22Rv1 (cell line): ENCODE results near the gene SPC24.

ENCODE experiments used
- ZFX ChIP-seq: fragments of 450-650 bp; IDR thresholded peaks from 2 replicates; pipeline ENCODE4 v1.6.1; 2017; ENCODE audit warnings: antibody characterized with exemption, borderline replicate concordance
- TF ChIP-seq, protein P1 (sequence below): fragments of 450-650 bp; IDR thresholded peaks from 2 replicates; pipeline ENCODE4 v1.5.1; 2017; ENCODE audit warnings: mild to moderate bottlenecking

DNA sequence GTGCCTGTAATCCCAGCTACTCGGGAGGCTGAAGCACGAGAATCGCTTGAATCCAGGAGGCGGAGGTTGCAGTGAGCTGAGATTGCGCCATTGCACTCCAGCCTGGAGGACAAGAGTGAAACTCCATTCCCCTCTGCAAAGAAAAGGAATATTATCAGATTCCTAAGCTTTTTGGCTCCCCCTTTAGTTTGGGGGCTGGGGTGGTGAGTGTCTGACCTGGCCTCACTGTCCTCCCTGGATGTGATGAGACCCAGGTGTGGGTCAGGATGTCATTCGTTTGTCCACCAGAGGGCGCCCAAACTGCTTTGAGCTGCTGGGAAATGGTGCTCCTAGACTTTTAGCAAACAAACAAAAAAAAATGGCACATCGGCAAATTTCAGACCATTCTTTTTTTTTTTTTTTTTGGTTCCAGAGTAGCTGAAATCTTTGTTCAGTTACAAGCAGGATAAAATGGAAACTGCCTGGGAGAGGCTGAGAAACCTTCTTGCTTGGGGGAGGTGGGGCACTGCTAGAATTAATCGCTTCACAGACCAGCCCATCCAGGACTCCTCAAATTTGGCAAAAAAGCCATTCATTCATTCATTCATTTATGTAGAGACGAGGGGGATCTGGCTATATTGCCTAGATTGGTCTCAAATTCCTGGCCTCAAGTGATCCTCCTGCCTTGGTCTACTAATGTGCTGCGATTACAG lies 29.4 kb downstream of the SPC24 start:
- TF ChIP-seq, protein P1, sequence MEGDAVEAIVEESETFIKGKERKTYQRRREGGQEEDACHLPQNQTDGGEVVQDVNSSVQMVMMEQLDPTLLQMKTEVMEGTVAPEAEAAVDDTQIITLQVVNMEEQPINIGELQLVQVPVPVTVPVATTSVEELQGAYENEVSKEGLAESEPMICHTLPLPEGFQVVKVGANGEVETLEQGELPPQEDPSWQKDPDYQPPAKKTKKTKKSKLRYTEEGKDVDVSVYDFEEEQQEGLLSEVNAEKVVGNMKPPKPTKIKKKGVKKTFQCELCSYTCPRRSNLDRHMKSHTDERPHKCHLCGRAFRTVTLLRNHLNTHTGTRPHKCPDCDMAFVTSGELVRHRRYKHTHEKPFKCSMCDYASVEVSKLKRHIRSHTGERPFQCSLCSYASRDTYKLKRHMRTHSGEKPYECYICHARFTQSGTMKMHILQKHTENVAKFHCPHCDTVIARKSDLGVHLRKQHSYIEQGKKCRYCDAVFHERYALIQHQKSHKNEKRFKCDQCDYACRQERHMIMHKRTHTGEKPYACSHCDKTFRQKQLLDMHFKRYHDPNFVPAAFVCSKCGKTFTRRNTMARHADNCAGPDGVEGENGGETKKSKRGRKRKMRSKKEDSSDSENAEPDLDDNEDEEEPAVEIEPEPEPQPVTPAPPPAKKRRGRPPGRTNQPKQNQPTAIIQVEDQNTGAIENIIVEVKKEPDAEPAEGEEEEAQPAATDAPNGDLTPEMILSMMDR: peak; percentile 92
- no peak for TF ChIP-seq ZFX
